RWPE2 (cell line): ENCODE results near the gene WDR5B.

Source experiments
- ATAC-seq: fragments of 200-7000 bp; cut with Tn5 transposase; 3 replicates; pipeline ENCODE4 v1.9.1; 2021; ENCODE audit warnings: low read depth
- DNase-seq: peaks from one replicate; pipeline ENCODE4 v3.0.0-alpha.2; 2020; ENCODE audit warnings: low spot score
- H3K27ac ChIP-seq: fragments of 450-650 bp; 2 replicates; pipeline ENCODE4 v1.5.1; 2017; ENCODE audit warnings: mild to moderate bottlenecking; ENCODE audit not compliant: poor library complexity, severe bottlenecking
- H3K27me3 ChIP-seq: fragments of 250-450 bp; sonication (Bioruptor Pico); 2 replicates; pipeline ENCODE4 v1.5.1; 2021; ENCODE audit warnings: mild to moderate bottlenecking, moderate library complexity; ENCODE audit not compliant: insufficient read depth, poor library complexity, severe bottlenecking
- H3K36me3 ChIP-seq: fragments of 250-450 bp; sonication (Bioruptor Pico); 2 replicates; pipeline ENCODE4 v1.5.1; 2020; ENCODE audit warnings: low read depth, mild to moderate bottlenecking, moderate library complexity
- H3K4me1 ChIP-seq: fragments of 250-450 bp; sonication (Bioruptor Pico); 2 replicates; pipeline ENCODE4 v1.5.1; 2021; ENCODE audit warnings: mild to moderate bottlenecking, moderate library complexity; ENCODE audit not compliant: insufficient read depth, poor library complexity, severe bottlenecking
- H3K4me3 ChIP-seq: fragments of 250-450 bp; sonication (Bioruptor Pico); 2 replicates; pipeline ENCODE4 v1.5.1; 2021; ENCODE audit warnings: mild to moderate bottlenecking, moderate library complexity; ENCODE audit not compliant: severe bottlenecking
- H3K9me3 ChIP-seq: fragments of 250-450 bp; sonication (Bioruptor Pico); 2 replicates; pipeline ENCODE4 v1.5.1; 2021; ENCODE audit warnings: mild to moderate bottlenecking, moderate library complexity; ENCODE audit not compliant: severe bottlenecking
- CTCF ChIP-seq: fragments of 450-650 bp; IDR thresholded peaks from one replicate; pipeline ENCODE4 v1.5.1; 2017; ENCODE audit warnings: mild to moderate bottlenecking, moderate library complexity; ENCODE audit not compliant: poor library complexity, severe bottlenecking

The WDR5B gene

GRCh38 chr3:122394173-122394572, 21.7 kb downstream of the WDR5B start:
- DNase-seq (no peak), ATAC-seq (peak; percentile 38; the same call in 1 of the 3 replicates)
- Histone ChIP-seq H3K27me3 (no peaks in the 10 kb centered on the region), H3K27ac (peak overlapping the region; percentile 2), H3K36me3 (no peaks in the 10 kb centered on the region; the same call in 1 of the 2 replicates), H3K4me3 (no peak overlapping the region), H3K4me1 (peaks cover 9% of the 10 kb centered on the region), H3K9me3 (no peaks in the 10 kb centered on the region)
- TF ChIP-seq CTCF: no peak

- Histone ChIP-seq H3K36me3 (no peaks in the 10 kb centered on the region; the same call in 1 of the 2 replicates), H3K27ac (peak overlapping the region; percentile 2), H3K4me1 (peaks cover 9% of the 10 kb centered on the region), H3K27me3 (no peaks in the 10 kb centered on the region), H3K4me3 (no peak overlapping the region), H3K9me3 (no peaks in the 10 kb centered on the region)
- no peak for ATAC-seq
- TF ChIP-seq CTCF: peak; percentile 93
- no peak for DNase-seq
These were observed 22.7 kb downstream of the WDR5B start for GRCh38 chr3:122392868-122393844.

- no peak overlapping the region for H3K27ac ChIP-seq
- no peak for ATAC-seq
These were observed 24.0 kb downstream of the WDR5B start for GRCh38 chr3:122391681-122392446.

GRCh38 chr3:122390665-122391064, 25.2 kb downstream of the WDR5B start:
- Histone ChIP-seq H3K36me3 (peaks cover 5% of the 10 kb centered on the region; the same call in 1 of the 2 replicates), H3K27ac (no peak overlapping the region)

More at GRCh38 chr3:122391681-122392446, 24.0 kb downstream of the WDR5B start:
- no peaks in the 10 kb centered on the region for H3K9me3 ChIP-seq
- no peak overlapping the region for H3K4me3 ChIP-seq
- no peak for DNase-seq
- no peak for TF ChIP-seq CTCF
- no peaks in the 10 kb centered on the region; the same call in 1 of the 2 replicates for H3K36me3 ChIP-seq
- peaks cover 9% of the 10 kb centered on the region for H3K4me1 ChIP-seq
- no peaks in the 10 kb centered on the region for H3K27me3 ChIP-seq

More at GRCh38 chr3:122390665-122391064, 25.2 kb downstream of the WDR5B start:
- no peaks in the 10 kb centered on the region for H3K27me3 ChIP-seq
- no peak overlapping the region for H3K4me3 ChIP-seq
- peaks cover 9% of the 10 kb centered on the region for H3K4me1 ChIP-seq
- DNase-seq: no peak
- no peak for ATAC-seq
- no peak for TF ChIP-seq CTCF
- H3K9me3 ChIP-seq: no peaks in the 10 kb centered on the region
